ENCODE data around the gene DOK7.

- TF ChIP-seq MYC (IDR thresholded peaks at IDR 0.05; ENCODE audit: low read depth, low read length) (no peak), FOS (IDR thresholded peaks at IDR 0.05; ENCODE audit: borderline replicate concordance, insufficient read depth, low read length) (no peak), POLR2AphosphoS5 (IDR thresholded peaks at IDR 0.05; ENCODE audit: insufficient read depth, low read depth, low read length) (no peak), JUN (IDR thresholded peaks at IDR 0.05; ENCODE audit: borderline replicate concordance, insufficient read depth, insufficient read length, low read depth) (no peak), EZH2 (IDR thresholded peaks at IDR 0.05; ENCODE audit: borderline replicate concordance, low read depth, low read length, severe bottlenecking) (no peak), POLR2A (IDR thresholded peaks at IDR 0.05; ENCODE audit: low read depth, low read length) (no peak)
- TF ChIP-seq, protein P1, sequence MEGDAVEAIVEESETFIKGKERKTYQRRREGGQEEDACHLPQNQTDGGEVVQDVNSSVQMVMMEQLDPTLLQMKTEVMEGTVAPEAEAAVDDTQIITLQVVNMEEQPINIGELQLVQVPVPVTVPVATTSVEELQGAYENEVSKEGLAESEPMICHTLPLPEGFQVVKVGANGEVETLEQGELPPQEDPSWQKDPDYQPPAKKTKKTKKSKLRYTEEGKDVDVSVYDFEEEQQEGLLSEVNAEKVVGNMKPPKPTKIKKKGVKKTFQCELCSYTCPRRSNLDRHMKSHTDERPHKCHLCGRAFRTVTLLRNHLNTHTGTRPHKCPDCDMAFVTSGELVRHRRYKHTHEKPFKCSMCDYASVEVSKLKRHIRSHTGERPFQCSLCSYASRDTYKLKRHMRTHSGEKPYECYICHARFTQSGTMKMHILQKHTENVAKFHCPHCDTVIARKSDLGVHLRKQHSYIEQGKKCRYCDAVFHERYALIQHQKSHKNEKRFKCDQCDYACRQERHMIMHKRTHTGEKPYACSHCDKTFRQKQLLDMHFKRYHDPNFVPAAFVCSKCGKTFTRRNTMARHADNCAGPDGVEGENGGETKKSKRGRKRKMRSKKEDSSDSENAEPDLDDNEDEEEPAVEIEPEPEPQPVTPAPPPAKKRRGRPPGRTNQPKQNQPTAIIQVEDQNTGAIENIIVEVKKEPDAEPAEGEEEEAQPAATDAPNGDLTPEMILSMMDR (IDR thresholded peaks at IDR 0.05; ENCODE audit: extremely low read depth in 1 of 2, insufficient read depth in 1 of 2, low read depth in 1 of 2, low read length in 2 of 2) = no peak
- TF ChIP-seq, protein P2, sequence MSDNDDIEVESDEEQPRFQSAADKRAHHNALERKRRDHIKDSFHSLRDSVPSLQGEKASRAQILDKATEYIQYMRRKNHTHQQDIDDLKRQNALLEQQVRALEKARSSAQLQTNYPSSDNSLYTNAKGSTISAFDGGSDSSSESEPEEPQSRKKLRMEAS (IDR thresholded peaks at IDR 0.05; ENCODE audit: insufficient read depth, insufficient read length) = no peak
Measured at GRCh38 chr4:3520796-3521600, 57.9 kb downstream of the DOK7 start.

Data from endothelial cell of umbilical vein (primary cell).